DMS 273 (cell line): ENCODE data around the gene PKN2.
A peak's percentile ranks its signal among the peaks of the same experiment; 100 is the strongest.

Source experiments
- DNase-seq: peaks from one replicate; lab custom pipeline; 2025; ENCODE audit not compliant: unreplicated experiment; lab: John Stamatoyannopoulos, UW

Gene PKN2

DNA sequence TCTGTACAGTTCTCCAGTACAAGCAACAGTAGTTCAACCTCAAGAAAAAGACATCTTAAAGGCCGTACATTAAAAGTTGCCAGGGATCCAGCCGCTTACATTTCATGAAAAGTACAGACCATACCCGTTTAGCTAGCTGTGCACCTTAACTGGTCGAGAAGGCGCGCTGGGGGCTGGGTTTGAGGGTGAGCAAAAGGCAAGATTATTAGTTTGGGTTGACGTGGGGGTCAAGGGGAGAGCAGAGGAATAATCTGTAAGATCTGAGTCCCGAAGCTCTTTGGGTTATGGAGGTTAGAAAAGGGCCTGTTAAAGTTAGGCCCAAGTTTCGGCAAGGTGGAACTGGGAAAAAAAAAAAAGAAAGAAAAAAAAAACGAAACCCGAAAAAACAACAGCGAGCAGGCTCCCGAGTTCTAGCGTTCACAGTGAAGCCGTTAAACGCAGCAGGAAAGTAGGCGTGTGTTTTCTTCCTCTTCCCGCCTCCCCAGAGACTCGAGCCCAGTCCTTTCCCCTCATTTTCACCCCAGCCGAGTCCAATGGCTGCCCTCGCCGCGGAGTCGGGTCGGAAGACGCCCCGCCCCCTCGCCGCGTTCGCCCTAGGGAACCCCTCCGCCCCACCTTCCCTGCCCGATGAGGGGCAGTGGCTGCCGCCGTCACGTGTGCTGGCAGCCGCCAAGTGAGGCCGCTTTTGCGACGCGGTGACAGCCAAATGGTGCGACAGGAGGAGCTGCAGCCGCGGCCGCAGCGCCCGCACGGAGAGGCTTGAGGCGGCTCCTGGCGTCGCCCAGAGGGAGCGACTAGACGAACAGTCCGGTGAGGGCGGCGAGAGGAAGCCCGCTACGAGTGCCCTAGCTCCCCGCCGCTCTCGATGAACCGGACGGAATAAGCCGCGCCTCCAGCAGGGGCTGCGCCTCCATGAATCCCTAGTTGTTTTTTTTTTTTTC, at the start of gene PKN2:
Gene PKN2 (plus strand): TSS at position 733 of the 941 bp plus-strand sequence. CDS start 308 bp downstream, outside the sequence.
- DNase-seq = peak; percentile 99

DNA sequence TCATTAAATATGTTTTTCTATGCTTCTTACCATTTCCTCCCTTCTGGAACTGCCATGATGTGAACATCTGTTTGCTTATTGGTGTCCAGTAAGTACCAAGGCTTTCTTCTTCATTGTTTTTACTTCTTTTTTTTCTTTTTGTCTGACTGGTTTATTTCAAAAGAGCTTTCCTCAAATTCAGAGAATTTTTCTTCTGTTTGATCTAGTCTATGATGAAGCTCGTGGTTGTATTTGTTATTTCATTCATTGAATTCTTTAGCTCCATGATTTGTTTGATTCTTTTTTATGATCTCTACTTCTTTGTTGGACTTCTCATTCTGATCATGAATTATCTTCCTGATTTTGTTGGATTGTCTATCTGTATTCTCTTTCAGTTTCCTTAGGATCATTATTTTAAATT, 49.5 kb upstream of the PKN2 start:
- no peak for DNase-seq

DNA sequence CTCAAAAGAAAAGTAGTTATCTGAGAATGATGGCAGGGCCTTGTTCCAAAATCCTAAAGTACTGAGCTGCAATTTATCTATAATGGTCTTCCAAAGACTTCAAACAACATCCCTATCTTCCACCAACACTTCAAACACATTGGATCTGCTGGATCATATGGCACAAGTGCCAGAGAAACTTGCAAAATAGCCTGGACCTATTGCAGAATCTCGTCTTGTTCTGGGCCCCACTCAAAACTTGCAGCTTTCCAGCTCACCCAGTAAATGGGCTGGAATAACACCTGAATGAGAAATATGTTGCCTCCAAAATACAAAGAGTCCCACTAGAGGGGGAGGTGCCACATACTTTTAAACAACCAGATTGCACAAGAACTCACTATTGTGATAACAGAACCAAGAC, 44.0 kb upstream of the PKN2 start:
- no peak for DNase-seq

GRCh38 chr1:88645886-88646285, 38.2 kb upstream of the PKN2 start:
- no peak for DNase-seq

- no peak for DNase-seq
Measured at GRCh38 chr1:88646476-88647248, 37.4 kb upstream of the PKN2 start.

DNA sequence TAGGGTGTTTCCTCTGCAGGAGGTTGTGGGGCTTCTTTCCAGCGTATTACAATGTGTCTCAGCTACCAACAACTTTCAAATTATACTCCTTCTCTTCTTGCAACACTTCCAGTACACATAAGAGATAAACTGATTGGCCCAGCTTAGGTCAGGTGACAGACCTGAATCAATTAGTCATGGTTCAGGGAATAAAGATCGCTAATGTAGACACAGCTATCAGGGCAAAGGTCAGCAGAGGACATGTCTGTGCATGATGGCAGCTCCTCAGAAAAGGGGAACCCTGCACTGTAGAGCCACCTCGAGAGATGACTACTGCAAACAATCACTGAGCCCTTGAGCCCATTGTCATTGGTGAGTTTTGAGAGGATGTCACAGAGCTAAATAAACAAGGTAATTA, 36.8 kb upstream of the PKN2 start:
- no peak for DNase-seq

- no peak for DNase-seq
Measured at GRCh38 chr1:88647749-88648415, 36.2 kb upstream of the PKN2 start.

DNA sequence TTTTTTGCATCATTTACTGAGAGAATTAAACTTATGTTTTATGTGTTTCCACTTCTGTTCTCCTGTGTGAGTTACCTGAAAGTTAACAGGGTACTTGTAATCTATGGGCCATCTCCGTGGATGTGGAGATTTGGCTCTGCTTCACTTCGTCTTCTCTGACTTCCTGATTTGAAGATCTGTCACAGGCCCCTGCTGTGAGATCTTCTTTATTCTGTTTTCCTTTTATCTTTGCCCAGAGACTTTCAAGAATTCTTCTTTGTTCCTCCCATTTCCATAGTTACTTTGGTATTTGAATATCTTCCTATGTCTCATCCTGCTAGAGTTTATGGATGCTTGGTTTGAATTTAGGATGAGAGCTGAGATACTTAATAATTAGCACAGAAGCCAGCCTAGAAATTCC, 35.4 kb upstream of the PKN2 start:
- DNase-seq = no peak

GRCh38 chr1:88649932-88650331, 34.1 kb upstream of the PKN2 start:
- DNase-seq = no peak

- DNase-seq = no peak
Measured at GRCh38 chr1:88650676-88651418, 33.2 kb upstream of the PKN2 start.

DNA sequence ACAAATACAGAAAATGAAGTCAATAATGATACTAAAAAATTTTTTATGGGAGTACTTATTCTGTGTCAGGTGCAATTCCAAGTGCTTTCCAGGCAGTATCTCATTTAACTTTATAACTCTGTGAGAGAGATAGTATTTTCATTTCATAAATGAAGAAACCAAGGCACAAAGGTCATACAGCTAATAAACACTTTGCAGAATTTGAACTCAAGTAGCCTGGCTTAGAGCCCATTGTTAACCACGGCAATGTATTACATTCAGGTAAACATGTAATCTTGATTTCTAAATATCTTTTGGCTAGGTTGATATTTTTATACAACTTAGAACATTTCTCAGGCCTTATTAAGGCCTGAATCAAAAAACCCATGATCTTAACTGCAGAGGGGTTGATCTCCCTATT, 28.9 kb upstream of the PKN2 start:
- DNase-seq = no peak

DNA sequence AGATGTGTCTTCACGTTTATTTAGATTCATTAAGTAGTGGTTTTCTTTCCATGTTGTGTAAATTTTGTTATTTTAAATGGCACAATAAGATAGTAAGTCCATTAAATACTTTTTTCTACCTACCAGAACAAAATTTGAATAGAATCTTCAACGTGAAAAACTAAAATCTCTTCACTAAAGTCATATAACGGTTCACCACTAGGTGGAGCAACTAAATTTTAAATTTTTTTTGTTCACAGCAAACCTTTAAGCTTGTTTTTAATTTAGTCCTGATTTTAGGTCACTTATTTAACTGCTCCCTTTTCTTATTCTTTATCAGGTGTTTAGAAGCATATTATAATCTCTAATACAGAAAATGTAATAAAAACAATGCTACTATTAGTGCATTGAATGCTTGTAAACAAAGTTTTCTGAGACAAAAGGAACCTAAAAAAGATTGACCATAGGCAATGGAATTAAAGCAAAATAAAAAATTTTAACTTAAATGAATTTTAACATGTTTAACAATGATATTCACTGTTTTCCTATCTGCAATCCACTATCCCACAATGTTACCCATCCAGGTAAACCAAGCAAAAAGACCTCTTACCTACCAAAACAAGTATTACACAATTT, 28.3 kb upstream of the PKN2 start:
- peak; percentile 54 for DNase-seq

DNA sequence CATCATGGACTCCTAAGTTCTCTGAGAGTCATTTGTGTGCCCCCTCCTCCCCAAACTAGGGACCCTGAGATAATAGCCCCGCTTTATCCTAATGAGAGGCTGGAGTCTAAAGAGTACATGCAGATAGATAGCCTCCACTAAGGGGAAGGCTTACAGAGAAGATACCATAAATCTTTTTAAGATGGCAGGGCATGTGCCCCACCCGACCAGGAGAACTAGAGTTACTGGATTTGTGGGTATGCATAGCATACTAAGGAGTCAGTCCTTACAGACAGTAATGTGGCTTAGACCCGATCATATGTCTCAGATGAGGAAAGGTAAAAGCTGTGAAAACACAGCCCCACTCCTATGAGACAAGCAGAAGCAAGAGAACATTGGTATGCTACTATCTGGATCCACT, 25.7 kb upstream of the PKN2 start:
- no peak for DNase-seq

GRCh38 chr1:88659552-88659951, 24.5 kb upstream of the PKN2 start:
- no peak for DNase-seq

GRCh38 chr1:88661188-88661587, 22.9 kb upstream of the PKN2 start:
- DNase-seq = no peak

DNA sequence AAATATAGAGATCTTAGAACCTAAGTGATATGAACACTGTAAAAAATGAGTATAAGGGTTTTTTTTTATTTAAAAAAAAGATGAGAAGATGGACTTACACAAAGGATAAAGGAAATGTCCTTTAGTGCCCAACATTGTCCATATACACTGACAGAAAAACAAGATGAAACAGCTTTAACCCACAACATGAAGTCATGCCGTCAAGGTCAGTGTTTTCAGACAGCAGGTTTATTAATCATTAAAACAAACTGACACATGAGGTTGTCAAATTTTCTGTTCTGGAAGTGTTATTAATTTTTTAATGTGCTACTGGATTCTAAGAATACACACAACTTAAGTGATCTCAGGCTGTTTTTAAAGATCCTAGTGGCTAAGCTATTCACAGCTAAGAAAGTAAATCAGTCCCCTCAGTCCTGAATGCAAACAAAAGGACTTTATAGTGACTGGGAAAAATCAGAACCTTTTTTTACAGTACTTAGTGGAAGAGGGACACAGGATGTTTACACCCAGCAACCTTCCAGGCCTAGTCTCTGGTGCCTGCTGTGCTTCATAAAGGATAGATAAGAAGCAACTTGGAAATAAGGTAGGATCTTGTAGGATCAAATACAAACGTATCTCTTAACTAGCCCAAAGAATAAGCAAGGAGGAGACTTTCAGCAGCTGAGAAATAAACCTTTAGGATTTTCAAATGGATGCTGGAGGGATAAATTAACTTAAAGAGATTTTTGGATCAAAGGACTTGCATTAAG, 21.9 kb upstream of the PKN2 start:
- no peak for DNase-seq

DNA sequence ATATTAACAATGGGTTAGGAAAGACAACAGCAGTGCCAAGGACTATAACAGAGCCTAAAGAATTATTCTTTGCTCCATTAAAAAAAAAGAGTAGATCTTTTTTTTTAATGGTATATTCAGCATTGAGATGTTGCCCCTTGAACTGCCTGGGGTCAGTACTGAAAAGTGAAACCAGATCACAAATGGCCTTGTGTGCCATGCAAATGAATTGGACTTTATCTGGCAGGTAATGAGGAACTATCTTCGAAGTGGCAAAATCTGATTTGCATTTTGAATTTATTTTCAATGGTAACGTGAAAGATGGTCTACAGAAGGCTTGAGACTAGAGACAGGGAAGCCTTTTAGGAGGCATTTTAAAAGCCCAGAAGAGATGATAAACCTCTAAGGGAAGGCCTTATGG, 21.4 kb upstream of the PKN2 start:
- no peak for DNase-seq

DNA sequence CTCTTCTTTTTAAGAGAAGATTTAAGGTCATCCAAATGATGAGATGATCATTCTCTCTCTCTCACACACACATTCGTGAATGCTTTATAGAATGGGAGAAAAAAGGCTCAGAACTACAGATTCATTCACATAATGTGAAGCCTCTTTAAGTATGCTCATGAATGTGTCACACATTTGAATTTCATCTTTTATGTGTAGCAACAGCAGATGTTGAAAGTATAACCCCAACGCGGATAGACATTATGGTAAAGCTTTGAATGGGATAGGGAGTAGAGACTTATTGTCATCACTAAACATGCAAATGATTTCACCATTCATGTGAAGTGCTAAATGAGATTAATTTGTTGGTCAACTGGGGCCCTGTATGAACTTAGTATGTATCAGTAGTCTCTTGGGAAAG, 15.7 kb upstream of the PKN2 start:
- DNase-seq = no peak

- DNase-seq = no peak
Measured at GRCh38 chr1:88670462-88670861, 13.6 kb upstream of the PKN2 start.

DNA sequence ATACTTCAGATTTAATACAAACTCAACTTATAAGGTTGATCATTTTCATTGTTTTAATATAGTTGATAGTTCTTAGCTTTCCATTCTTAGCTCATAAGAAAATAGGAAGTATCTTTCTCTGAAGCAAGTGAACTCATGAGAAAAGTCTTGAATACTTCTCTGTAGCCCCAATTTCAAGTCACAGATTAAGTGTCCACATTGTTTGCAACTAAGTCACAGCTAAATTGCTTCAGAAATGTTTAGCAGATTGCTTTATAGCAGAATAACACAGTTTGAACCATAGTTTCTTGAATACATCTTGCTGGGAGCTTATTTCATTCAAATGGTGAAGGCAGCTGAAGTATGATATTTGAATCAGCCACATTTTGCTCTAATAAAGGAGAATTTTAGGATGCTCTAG, 10.6 kb upstream of the PKN2 start:
- no peak for DNase-seq
